ENCODE data around the gene ARID4B. TPM values are rescaled to one million over a fixed set of nuclear protein-coding genes. Genes with fewer than 3 reads are reported as not detected.
A peak's percentile ranks its signal among the peaks of the same experiment; 100 is the strongest.

The ARID4B gene
- polyA plus RNA-seq, 2 of the 4 experiments (the other 2 are of a cell fraction), result 14.9 to 16.0 TPM

DNA sequence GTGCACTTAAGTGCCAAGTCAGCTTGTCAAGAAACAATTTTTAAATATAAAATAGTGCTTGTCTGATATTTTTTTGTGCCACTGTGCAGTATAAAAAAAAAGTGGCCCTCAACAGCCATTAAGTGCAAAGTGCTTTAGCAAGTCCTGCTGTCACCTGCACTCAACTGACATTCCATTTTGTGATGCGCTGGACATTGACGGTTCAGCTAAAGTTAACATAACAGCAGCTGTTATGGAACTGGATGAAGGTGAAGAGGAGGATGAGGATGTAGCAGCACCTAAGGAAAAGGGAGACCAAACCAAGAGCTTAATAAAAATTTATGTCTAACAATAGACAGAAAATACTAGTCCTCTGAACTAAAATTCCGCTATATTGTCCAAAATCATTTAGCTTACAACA is 159.6 kb downstream of the ARID4B start:
- no peak overlapping the region for H3K4me3 ChIP-seq
- ChIA-PET POLR2A (no interaction called here), CTCF (interaction anchor here (0.6 to 1.7 kb wide), 2 partner anchors 21 to 247 kb away, joined by 3 to 5 read pairs; no protein-coding TSS in a partner anchor)
- TF ChIP-seq CEBPB (IDR thresholded peaks at IDR 0.05) (no peak), CHD2 (IDR thresholded peaks at IDR 0.05; ENCODE audit: low read length, partially characterized antibody) (no peak), JUNB (IDR thresholded peaks at IDR 0.05) (no peak), HEYL (CRISPR knock-in tag; IDR thresholded peaks at IDR 0.05) (no peak), ESRRA (IDR thresholded peaks at IDR 0.05; ENCODE audit: borderline replicate concordance, low read length) (no peak), ZSCAN20 (CRISPR knock-in tag; IDR thresholded peaks at IDR 0.05) (no peak), FOSL2 (IDR thresholded peaks at IDR 0.05) (no peak), FOSL2 (CRISPR knock-in tag; IDR thresholded peaks at IDR 0.05) (no peak), RFX5 (IDR thresholded peaks at IDR 0.05) (no peak)
- TF ChIP-seq, protein P1, sequence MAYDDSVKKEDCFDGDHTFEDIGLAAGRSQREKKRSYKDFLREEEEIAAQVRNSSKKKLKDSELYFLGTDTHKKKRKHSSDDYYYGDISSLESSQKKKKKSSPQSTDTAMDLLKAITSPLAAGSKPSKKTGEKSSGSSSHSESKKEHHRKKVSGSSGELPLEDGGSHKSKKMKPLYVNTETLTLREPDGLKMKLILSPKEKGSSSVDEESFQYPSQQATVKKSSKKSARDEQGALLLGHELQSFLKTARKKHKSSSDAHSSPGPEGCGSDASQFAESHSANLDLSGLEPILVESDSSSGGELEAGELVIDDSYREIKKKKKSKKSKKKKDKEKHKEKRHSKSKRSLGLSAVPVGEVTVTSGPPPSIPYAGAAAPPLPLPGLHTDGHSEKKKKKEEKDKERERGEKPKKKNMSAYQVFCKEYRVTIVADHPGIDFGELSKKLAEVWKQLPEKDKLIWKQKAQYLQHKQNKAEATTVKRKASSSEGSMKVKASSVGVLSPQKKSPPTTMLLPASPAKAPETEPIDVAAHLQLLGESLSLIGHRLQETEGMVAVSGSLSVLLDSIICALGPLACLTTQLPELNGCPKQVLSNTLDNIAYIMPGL (CRISPR knock-in tag; IDR thresholded peaks at IDR 0.05; ENCODE audit: borderline replicate concordance), result no peak
- no peaks in the 10 kb centered on the region for H3K9me3 ChIP-seq
- 96% methylated on average over 3 of the region's 3 CpGs for WGBS (ENCODE audit: missing lambda C conversion rate)
- FAIRE-seq (no peak), DNase-seq (ENCODE audit: low read depth in 1 of 2, low spot score in 1 of 2) (no peak), ATAC-seq (no peak)
- no peaks in the 10 kb centered on the region for H3K4me1 ChIP-seq
- no peak overlapping the region for H3K27ac ChIP-seq
- no peak overlapping the region for H3K4me2 ChIP-seq

DNA sequence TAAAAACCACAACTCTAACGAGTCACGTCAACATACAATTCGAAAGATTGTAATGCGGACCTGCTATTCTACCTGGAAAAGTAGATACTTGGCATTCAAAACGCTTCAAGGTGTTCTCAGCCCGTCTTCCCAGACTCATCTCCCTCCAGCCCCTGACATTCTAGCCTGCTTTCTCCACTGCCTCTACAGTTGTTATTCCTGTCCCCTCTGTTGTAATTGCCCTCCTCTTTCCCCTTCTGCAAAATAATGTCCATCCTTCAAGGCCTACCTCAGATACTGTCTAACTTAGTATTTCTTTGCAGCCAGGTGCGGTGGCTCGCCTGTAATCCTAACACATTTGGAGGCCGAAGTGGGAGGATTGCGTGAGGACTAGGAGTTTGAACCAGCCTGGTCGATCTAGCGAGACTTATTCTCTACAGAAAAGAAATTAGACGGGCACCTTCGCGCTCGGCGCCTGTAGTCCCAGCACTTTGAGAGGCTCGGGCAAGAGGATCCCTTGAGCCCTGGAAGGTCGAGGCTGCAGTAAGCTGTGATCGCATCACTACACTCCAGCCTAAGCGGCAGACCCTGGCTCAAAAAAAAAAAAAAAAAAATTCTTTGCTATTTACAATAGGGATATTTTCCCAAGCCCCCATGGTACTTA is 166.2 kb downstream of the ARID4B start:
- peak overlapping the region; percentile 88 to 90 for H3K27ac ChIP-seq
- DNase-seq (ENCODE audit: low read depth in 1 of 2, low spot score in 1 of 2) (no peak), FAIRE-seq (no peak), ATAC-seq (peak in 1 of 2 experiments; percentile 10; a peak in 3 of 6 replicates)
- ChIA-PET POLR2A (interaction anchor here (0.9 to 1.4 kb wide), 9 partner anchors 10 to 343 kb away, joined by 3 to 12 read pairs (median 5); partner anchors contain the start of genes B3GALNT2, GGPS1 and TOMM20), CTCF (interaction anchor here (0.6 to 0.9 kb wide), 3 partner anchors 10 to 617 kb away, joined by 3 read pairs; no protein-coding TSS in a partner anchor)
- TF ChIP-seq GATA3 (IDR thresholded peaks at IDR 0.05; ENCODE audit: borderline replicate concordance) (no peak), FOXS1 (CRISPR knock-in tag; IDR thresholded peaks at IDR 0.05) (no peak), FOSL2 (IDR thresholded peaks at IDR 0.05) (no peak), FOSL2 (CRISPR knock-in tag; IDR thresholded peaks at IDR 0.05) (no peak), HOXB13 (CRISPR knock-in tag; IDR thresholded peaks at IDR 0.05; ENCODE audit: low read depth) (no peak), HEYL (CRISPR knock-in tag; IDR thresholded peaks at IDR 0.05) (no peak)
- TF ChIP-seq, protein P1 (CRISPR knock-in tag; IDR thresholded peaks at IDR 0.05; ENCODE audit: borderline replicate concordance), result no peak
- TF ChIP-seq, protein P2, sequence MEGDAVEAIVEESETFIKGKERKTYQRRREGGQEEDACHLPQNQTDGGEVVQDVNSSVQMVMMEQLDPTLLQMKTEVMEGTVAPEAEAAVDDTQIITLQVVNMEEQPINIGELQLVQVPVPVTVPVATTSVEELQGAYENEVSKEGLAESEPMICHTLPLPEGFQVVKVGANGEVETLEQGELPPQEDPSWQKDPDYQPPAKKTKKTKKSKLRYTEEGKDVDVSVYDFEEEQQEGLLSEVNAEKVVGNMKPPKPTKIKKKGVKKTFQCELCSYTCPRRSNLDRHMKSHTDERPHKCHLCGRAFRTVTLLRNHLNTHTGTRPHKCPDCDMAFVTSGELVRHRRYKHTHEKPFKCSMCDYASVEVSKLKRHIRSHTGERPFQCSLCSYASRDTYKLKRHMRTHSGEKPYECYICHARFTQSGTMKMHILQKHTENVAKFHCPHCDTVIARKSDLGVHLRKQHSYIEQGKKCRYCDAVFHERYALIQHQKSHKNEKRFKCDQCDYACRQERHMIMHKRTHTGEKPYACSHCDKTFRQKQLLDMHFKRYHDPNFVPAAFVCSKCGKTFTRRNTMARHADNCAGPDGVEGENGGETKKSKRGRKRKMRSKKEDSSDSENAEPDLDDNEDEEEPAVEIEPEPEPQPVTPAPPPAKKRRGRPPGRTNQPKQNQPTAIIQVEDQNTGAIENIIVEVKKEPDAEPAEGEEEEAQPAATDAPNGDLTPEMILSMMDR (IDR thresholded peaks at IDR 0.05), result no peak
- peak overlapping the region; percentile 79 for H3K4me3 ChIP-seq
- H3K9me3 ChIP-seq, result no peaks in the 10 kb centered on the region
- WGBS (ENCODE audit: missing lambda C conversion rate), result 71% methylated on average over 21 of the region's 21 CpGs
- peak overlapping the region; percentile 85 for H3K4me2 ChIP-seq
- H3K4me1 ChIP-seq, result peaks cover 13% of the 10 kb centered on the region; the same call in 2 of the 3 replicates
